Measurements from ENCODE around the gene MCM9. TPM values are rescaled to one million over a fixed set of nuclear protein-coding genes. Genes with fewer than 3 reads are reported as not detected.

MCM9 gene
- total and polyA plus RNA-seq, 12 donors: 1.5 to 7.8 (median 5.2) TPM

- Histone ChIP-seq H3K27ac (peak overlapping the region in 6 of 10 donors; percentile 91 to 96 (median 94)), H3K4me1 (peaks cover 0 to 76% (median 44%) of the 10 kb centered on the region in 9 donors), H3K36me3 (peaks cover 0 to 28% (median 0%) of the 10 kb centered on the region in 9 donors), H3K27me3 (no peaks in the 10 kb centered on the region), H3K9me3 (no peaks in the 10 kb centered on the region), H3K4me3 (peak overlapping the region in 8 of 10 donors; percentile 86 to 94 (median 88))
- DNase-seq (no peak), ATAC-seq (no peak)
- intact Hi-C loops (cut with DNase I): loop anchor here in 5 of 10 donors (2.0 kb wide), 1 partner anchor 39 kb away; the partner anchor contains the start of gene MCM9 (in 5 of the 5)
- 37 to 46% methylated on average over 2 of the region's 2 CpGs for WGBS, 2 donors
- TF ChIP-seq CTCF (IDR thresholded peaks at IDR 0.05): no peak
Measured at GRCh38 chr6:118895859-118896258, 39.1 kb downstream of the MCM9 start.

GRCh38 chr6:118895261-118895560, 39.7 kb downstream of the MCM9 start:
- peak overlapping the region; percentile 91 to 96 (median 94) for H3K27ac ChIP-seq
- H3K9me3 ChIP-seq: no peaks in the 10 kb centered on the region
- WGBS, 2 donors: 0 to 1% methylated on average over 11 of the region's 11 CpGs
- intact Hi-C loops (cut with DNase I): loop anchor here in 5 of 10 donors (2.0 kb wide), 1 partner anchor 40 kb away; the partner anchor contains the start of gene MCM9 (in 5 of the 5)
- H3K27me3 ChIP-seq: no peaks in the 10 kb centered on the region
- no peak for DNase-seq
- peaks cover 0 to 22% (median 0%) of the 10 kb centered on the region in 9 donors for H3K36me3 ChIP-seq
- TF ChIP-seq CTCF (IDR thresholded peaks at IDR 0.05): no peak
- peaks cover 0 to 73% (median 40%) of the 10 kb centered on the region in 9 donors for H3K4me1 ChIP-seq
- peak overlapping the region; percentile 86 to 94 (median 89) for H3K4me3 ChIP-seq
- no peak for ATAC-seq

GRCh38 chr6:118894425-118895260, 40.3 kb downstream of the MCM9 start:
- intact Hi-C loops (cut with DNase I): loop anchor here in 5 of 10 donors (2.0 to 5.0 kb wide), 2 partner anchors 40 to 1292 kb away; partner anchors contain the start of genes MCM9 (in 5 of the 5) and GOPC (in 1 of the 5)
- DNase-seq (peak; percentile 61 to 75), ATAC-seq (peak; percentile 61 to 91 (median 68))
- Histone ChIP-seq H3K4me3 (peak overlapping the region; percentile 86 to 94 (median 89)), H3K4me1 (peaks cover 0 to 67% (median 36%) of the 10 kb centered on the region in 9 donors), H3K27ac (peak overlapping the region; percentile 91 to 96 (median 94)), H3K9me3 (no peaks in the 10 kb centered on the region), H3K27me3 (no peaks in the 10 kb centered on the region), H3K36me3 (peaks cover 0 to 18% (median 0%) of the 10 kb centered on the region in 9 donors)
- WGBS, 2 donors: 0% methylated on average over 99 to 102 of the region's 102 CpGs
- TF ChIP-seq CTCF (IDR thresholded peaks at IDR 0.05): peak in 2 of 9 donors; percentile 5 to 8

GRCh38 chr6:118893807-118894424, 41.0 kb downstream of the MCM9 start, which contains the start of gene ASF1A:
TSS of gene ASF1A (plus strand) at chr6:118894152. CDS start at chr6:118894414, 262 bp downstream.
- Histone ChIP-seq H3K4me1 (peaks cover 0 to 60% (median 39%) of the 10 kb centered on the region in 9 donors), H3K4me3 (peak within 1 kb of the TSS; percentile 86 to 94 (median 89)), H3K27me3 (no peaks in the 10 kb centered on the region), H3K36me3 (peaks cover 0 to 11% (median 0%) of the 10 kb centered on the region in 9 donors), H3K9me3 (no peaks in the 10 kb centered on the region), H3K27ac (peak within 1 kb of the TSS; percentile 91 to 96 (median 94))
- peak; percentile 46 to 79 (median 56) for TF ChIP-seq CTCF (IDR thresholded peaks at IDR 0.05)
- 0 to 1% methylated on average over 50 to 51 of the region's 51 CpGs for WGBS, 2 donors
- intact Hi-C loops (cut with DNase I): loop anchor here in 5 of 10 donors (2.0 to 5.0 kb wide), 2 partner anchors 41 to 1292 kb away; partner anchors contain the start of genes MCM9 (in 5 of the 5) and GOPC (in 1 of the 5)
- peak; percentile 93 to 96 (median 95) for ATAC-seq
- peak; percentile 93 to 98 for DNase-seq

Data from heart right ventricle (tissue), 16 donors.